ENCODE measurements around the gene PLCB2. TPM values are rescaled to one million over a fixed set of nuclear protein-coding genes. Genes with fewer than 3 reads are reported as not detected.

The PLCB2 gene
- total and polyA plus RNA-seq, 9 of the 15 experiments (the other 6 are each of a cell fraction or from before 2014, with no cell fraction given) = 0.37 to 12.3 (median 8.0) TPM

DNA sequence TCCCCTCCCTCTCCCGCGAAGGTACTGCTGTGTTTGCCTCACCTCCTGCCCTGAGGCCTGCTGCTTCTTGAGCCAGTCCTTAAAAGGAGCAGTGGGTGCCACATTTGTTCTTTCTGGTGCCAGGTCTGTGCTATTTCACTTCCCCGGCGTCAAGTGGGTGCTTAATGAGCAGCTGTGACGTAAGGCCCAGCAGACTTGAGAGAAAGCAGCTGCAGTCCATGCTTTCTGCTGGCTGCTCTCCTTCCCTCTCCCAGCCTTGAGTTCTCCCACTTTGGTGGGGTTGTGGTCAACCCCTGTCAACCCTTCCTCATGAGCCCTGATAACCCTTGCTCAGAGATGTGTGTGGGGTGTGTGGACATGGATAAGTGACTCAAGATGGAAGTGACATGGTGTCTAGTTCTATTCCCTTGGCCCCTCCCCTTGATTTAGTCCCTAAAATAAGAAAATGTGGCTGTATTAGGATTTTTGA is 22.7 kb upstream of the PLCB2 start (continued):
- TF ChIP-seq CEBPG (CRISPR knock-in tag; IDR thresholded peaks at IDR 0.05) = no peak
- no peak for TF ChIP-seq CEBPG (tag; conservative IDR thresholded peaks at IDR 0.05 in 1 of 2, IDR thresholded peaks at IDR 0.05 in 1 of 2)
- TF ChIP-seq ZNF124 (CRISPR knock-in tag; IDR thresholded peaks at IDR 0.05) = no peak
- TF ChIP-seq ZNF407 (IDR thresholded peaks at IDR 0.05; ENCODE audit: low read depth) = no peak
- TF ChIP-seq ZNF75A (CRISPR knock-in tag; IDR thresholded peaks at IDR 0.05) = no peak
- no peak for TF ChIP-seq SFPQ (IDR thresholded peaks at IDR 0.05; ENCODE audit: low read depth, low read length)
- no peak for TF ChIP-seq PHB (CRISPR knock-in tag; IDR thresholded peaks at IDR 0.05)
- TF ChIP-seq ZBTB5 (IDR thresholded peaks at IDR 0.05) = no peak
- no peak for TF ChIP-seq THRA (IDR thresholded peaks at IDR 0.05)
- no peak for TF ChIP-seq HNRNPLL (IDR thresholded peaks at IDR 0.05; ENCODE audit: low read depth, low read length, poor library complexity, severe bottlenecking)
- TF ChIP-seq ETV5 (CRISPR knock-in tag; IDR thresholded peaks at IDR 0.05; ENCODE audit: low read depth) = peak; percentile 61; the same call in 1 of the 2 replicates
- no peak for TF ChIP-seq YY1 (IDR thresholded peaks at IDR 0.05; ENCODE audit: borderline replicate concordance in 1 of 3, control insufficient read depth in 1 of 3, extremely low read depth in 1 of 3, insufficient read depth in 3 of 3, insufficient read length in 1 of 3, insufficient replicate concordance in 2 of 3, low read depth in 1 of 3, low read length in 2 of 3)
- peak; percentile 47; the same call in 1 of the 2 replicates for TF ChIP-seq ATF7 (IDR thresholded peaks at IDR 0.05)
- TF ChIP-seq EP400 (IDR thresholded peaks at IDR 0.05) = no peak
